ENCODE data around the gene ABHD16B. TPM values are rescaled to one million over a fixed set of nuclear protein-coding genes. Genes with fewer than 3 reads are reported as not detected.
A peak's percentile ranks its signal among the peaks of the same experiment; 100 is the strongest.

Gene ABHD16B
- total and polyA plus RNA-seq, 8 donors, result 0.18 TPM; not detected in 7

DNA sequence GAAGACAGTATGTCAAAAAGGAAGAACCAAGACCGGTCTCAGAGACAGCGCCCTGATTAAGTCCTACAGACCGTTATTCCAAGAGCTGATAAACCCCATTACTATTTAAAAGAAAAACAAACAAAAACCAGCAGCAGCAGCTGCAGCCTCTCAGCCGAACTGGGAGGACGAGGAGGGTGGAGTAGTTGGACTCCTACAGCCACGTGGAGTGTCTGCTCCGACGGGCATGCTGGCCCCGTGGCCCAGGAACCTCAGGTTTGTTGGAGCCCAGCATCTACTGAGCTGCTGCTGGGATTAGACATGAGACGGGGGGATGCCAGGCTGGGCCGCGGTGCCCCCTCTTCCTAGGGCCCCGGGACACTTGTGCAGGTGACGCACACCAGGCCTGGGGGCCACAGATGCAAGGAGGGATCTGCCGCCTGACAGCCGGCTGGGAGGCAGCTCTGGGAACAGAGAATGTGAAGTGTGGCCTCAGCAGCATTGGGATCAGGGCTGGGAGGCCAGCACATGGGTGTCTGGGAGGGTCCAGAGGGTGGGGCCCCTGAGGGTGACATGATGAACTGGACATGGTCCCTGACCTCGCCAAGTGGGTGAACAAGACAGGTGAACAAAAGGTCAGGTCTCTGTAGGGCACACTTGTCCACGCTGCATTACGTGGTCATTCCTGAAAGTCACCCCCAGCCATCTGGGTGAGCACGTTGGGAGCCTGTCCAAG lies 27.4 kb upstream of the ABHD16B start:
- Histone ChIP-seq H3K9me3 (no peaks in the 10 kb centered on the region), H3K27me3 (peaks cover 0 to 47% of the 10 kb centered on the region in 2 donors), H3K4me1 (peaks cover 14 to 46% of the 10 kb centered on the region in 2 donors), H3K36me3 (no peaks in the 10 kb centered on the region), H3K27ac (no peak overlapping the region), H3K4me3 (no peak overlapping the region)
- intact Hi-C loops (cut with DNase I), result no loop called here
- ATAC-seq, result no peak
- TF ChIP-seq, protein P1, sequence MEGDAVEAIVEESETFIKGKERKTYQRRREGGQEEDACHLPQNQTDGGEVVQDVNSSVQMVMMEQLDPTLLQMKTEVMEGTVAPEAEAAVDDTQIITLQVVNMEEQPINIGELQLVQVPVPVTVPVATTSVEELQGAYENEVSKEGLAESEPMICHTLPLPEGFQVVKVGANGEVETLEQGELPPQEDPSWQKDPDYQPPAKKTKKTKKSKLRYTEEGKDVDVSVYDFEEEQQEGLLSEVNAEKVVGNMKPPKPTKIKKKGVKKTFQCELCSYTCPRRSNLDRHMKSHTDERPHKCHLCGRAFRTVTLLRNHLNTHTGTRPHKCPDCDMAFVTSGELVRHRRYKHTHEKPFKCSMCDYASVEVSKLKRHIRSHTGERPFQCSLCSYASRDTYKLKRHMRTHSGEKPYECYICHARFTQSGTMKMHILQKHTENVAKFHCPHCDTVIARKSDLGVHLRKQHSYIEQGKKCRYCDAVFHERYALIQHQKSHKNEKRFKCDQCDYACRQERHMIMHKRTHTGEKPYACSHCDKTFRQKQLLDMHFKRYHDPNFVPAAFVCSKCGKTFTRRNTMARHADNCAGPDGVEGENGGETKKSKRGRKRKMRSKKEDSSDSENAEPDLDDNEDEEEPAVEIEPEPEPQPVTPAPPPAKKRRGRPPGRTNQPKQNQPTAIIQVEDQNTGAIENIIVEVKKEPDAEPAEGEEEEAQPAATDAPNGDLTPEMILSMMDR (IDR thresholded peaks at IDR 0.05), result no peak
- DNase-seq, result no peak

DNA sequence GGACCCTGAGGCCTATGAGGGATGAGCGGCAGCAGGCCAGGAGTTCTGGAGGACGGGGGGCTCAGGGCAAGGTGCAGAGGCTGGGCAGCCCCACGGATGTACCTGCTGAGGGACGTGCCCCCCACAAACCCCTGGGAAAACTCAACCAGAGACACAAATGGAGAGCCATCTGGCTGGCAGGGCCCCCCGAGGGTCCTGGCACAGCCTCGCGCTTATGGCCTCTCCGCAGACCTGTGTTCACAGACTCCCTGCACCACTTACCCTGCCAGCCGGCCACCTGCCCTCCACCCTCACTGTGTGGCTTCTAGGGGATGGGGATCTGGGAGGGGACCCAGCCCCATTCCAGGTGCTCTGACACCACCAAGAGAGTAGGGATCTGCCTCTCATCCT lies 26.8 kb upstream of the ABHD16B start:
- Histone ChIP-seq H3K9me3 (no peaks in the 10 kb centered on the region), H3K4me3 (no peak overlapping the region), H3K36me3 (no peaks in the 10 kb centered on the region), H3K27me3 (peaks cover 0 to 41% of the 10 kb centered on the region in 2 donors), H3K4me1 (peaks cover 14 to 40% of the 10 kb centered on the region in 2 donors), H3K27ac (peak overlapping the region in 1 of 2 donors; percentile 21)
- intact Hi-C loops (cut with DNase I), result no loop called here
- TF ChIP-seq, protein P1 (IDR thresholded peaks at IDR 0.05), result no peak
- DNase-seq, result no peak
- no peak for ATAC-seq

DNA sequence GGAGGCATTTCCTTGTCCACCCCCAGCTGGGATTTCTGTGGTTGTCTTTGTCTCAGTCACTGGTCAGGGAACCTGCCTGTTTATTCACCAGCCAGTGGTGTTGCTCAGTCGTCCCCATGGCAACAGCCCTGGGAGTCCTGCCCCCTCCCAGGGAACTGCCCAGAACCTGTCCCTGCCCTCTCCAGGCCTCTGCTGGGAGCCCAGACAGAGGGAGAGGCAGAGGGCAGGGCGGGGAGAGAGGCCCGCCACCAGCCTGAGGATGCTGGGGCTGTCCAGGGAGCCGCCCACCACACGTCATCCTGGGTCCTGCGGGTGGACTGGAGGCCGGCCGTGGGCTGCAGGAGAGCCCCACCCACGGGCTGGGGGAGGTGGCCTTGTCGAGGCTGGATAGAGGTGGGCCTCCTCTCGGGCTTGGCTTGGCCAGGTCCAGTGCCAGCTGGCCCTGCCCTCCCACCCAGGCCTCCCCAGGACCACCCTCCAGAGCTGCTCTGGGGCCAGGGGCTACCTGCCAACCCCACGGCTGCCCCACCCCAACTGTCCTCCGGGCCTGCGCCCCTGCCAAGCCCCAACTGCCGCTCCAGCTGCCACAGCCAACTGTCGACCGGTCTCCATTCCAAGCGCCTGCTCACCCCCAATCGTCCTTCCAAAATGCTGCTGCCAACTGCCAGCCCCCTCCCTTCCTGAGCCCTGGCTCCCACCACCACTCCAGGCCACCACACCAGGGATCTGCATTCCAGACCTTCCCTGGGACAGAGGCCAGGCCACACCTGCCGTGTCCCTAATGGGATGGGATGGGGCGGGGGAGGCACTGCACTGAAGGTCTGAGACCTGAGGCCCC lies 26.1 kb upstream of the ABHD16B start:
- no peaks in the 10 kb centered on the region for H3K9me3 ChIP-seq
- H3K4me1 ChIP-seq, result peaks cover 14 to 33% of the 10 kb centered on the region in 2 donors
- ATAC-seq (peak; percentile 93), DNase-seq (peak; percentile 64 to 92 (median 88))
- intact Hi-C loops (cut with DNase I), result no loop called here
- peak overlapping the region in 1 of 2 donors; percentile 16 for H3K27ac ChIP-seq
- H3K4me3 ChIP-seq, result no peak overlapping the region
- TF ChIP-seq, protein P1 (IDR thresholded peaks at IDR 0.05), result no peak
- H3K27me3 ChIP-seq, result peaks cover 0 to 34% of the 10 kb centered on the region in 2 donors
- no peaks in the 10 kb centered on the region for H3K36me3 ChIP-seq

DNA sequence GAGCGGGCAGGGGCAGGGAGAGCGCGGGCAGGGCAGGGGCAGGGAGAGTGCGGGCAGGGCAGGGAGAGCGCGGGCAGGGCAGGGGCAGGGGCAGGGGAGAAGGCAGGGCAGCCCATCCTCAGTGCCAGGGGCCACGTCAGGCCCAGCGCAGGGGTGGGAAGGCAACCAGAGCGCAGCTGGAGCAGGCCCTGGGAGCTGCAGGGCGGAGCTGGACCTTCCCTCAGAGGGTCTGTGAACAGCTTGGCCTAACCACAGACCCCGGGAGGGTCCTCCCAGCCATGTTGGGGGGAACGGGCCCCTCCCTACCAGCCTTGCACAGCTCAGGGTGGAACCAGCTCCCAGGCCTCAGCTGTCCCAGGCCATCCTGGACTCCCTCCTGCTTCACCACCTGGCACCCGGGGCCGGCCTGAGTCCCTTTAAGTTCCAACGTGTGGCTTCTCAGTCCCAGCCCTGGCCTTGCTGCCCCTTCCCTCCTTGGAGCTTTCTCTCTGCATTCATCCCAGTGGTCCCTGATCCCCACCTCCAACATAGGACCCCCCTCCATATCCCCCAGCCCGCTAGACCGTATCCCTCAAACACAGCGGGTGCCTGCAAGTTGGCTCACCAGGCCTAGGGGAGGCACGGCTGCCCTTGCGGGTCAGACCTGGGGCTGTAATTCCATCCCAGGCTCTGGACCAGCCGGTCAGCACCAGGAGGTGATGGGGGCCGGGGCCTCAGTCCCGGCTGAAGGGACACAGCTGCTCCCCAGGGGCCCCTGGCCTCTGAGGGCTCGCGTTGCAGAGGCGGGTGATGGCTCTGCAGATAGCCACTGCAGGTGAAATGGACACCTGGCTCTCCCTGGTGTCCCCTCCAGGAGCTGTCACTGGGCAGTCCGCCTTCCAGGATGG lies 24.6 kb upstream of the ABHD16B start:
- H3K27me3 ChIP-seq, result peaks cover 0 to 27% of the 10 kb centered on the region in 2 donors
- intact Hi-C loops (cut with DNase I), result no loop called here
- no peak overlapping the region for H3K4me3 ChIP-seq
- no peak for DNase-seq
- H3K27ac ChIP-seq, result no peak overlapping the region
- peaks cover 14 to 27% of the 10 kb centered on the region in 2 donors for H3K4me1 ChIP-seq
- H3K9me3 ChIP-seq, result no peaks in the 10 kb centered on the region
- ATAC-seq, result no peak
- TF ChIP-seq, protein P1 (IDR thresholded peaks at IDR 0.05), result no peak
- H3K36me3 ChIP-seq, result no peaks in the 10 kb centered on the region

All from left lung (tissue), 10 donors.